Parathyroid adenoma (tissue), 2 donors: ENCODE data around the gene BTNL9.

ENCODE experiments used
- H2AFZ ChIP-seq: fragments of 300-600 bp; sonication (generic); one replicate; pipeline ENCODE4 v1.7.0; 2017; ENCODE audit warnings: antibody characterized with exemption, mild to moderate bottlenecking
- H3K27ac ChIP-seq: fragments of 300-600 bp; sonication (generic); one replicate; pipeline ENCODE4 v1.7.0; 2017
- H3K27me3 ChIP-seq: fragments of 300-600 bp; sonication (generic); one replicate; pipeline ENCODE4 v1.7.0; 2017; ENCODE audit warnings: low read length; ENCODE audit not compliant: control insufficient read depth, insufficient read depth
- H3K36me3 ChIP-seq: fragments of 300-600 bp; sonication (generic); one replicate; pipeline ENCODE4 v1.7.0; 2017; ENCODE audit warnings: low read length; ENCODE audit not compliant: control insufficient read depth, insufficient read depth
- H3K4me1 ChIP-seq: fragments of 300-600 bp; sonication (generic); one replicate; pipeline ENCODE4 v1.7.0; 2017; ENCODE audit warnings: control low read depth
- H3K4me2 ChIP-seq: fragments of 300-600 bp; sonication (generic); one replicate; pipeline ENCODE4 v1.7.0; 2017; ENCODE audit warnings: low read length
- H3K4me3 ChIP-seq: fragments of 300-600 bp; sonication (generic); one replicate; pipeline ENCODE4 v1.7.0; 2017; ENCODE audit warnings: low read depth, low read length
- H3K79me2 ChIP-seq: fragments of 300-600 bp; sonication (generic); one replicate; pipeline ENCODE4 v1.7.0; 2017; ENCODE audit warnings: control low read depth
- H3K9ac ChIP-seq: fragments of 300-600 bp; sonication (generic); one replicate; pipeline ENCODE4 v1.7.0; 2017; ENCODE audit warnings: mild to moderate bottlenecking
- H3K9me3 ChIP-seq: fragments of 300-600 bp; sonication (generic); one replicate; pipeline ENCODE4 v1.7.0; 2017; ENCODE audit warnings: low read length; ENCODE audit not compliant: control insufficient read depth
- CTCF ChIP-seq: fragments of 300-600 bp; sonication (generic); IDR thresholded peaks from one replicate; pipeline ENCODE4 v1.7.0; 2017; ENCODE audit warnings: antibody characterized with exemption, mild to moderate bottlenecking
- donor health status: primary hyperparathyroidism.

BTNL9 gene

GRCh38 chr5:181081989-181082388 is 41.9 kb downstream of the BTNL9 start:
- no peaks in the 10 kb centered on the region for H3K36me3 ChIP-seq
- no peak overlapping the region for H3K4me2 ChIP-seq
- H3K9me3 ChIP-seq, result no peaks in the 10 kb centered on the region
- no peak overlapping the region for H2AFZ ChIP-seq
- no peaks in the 10 kb centered on the region for H3K27me3 ChIP-seq
- no peak overlapping the region for H3K9ac ChIP-seq
- no peak for TF ChIP-seq CTCF
- H3K4me1 ChIP-seq, result no peaks in the 10 kb centered on the region
- no peak overlapping the region for H3K4me3 ChIP-seq
- no peaks in the 10 kb centered on the region for H3K79me2 ChIP-seq
- H3K27ac ChIP-seq, result no peak overlapping the region

- Histone ChIP-seq H3K4me1 (peaks cover 4% of the 10 kb centered on the region), H3K4me2 (no peak overlapping the region), H3K27me3 (no peaks in the 10 kb centered on the region), H3K79me2 (no peaks in the 10 kb centered on the region), H3K9ac (no peak overlapping the region), H3K9me3 (no peaks in the 10 kb centered on the region), H3K36me3 (no peaks in the 10 kb centered on the region), H3K4me3 (no peak overlapping the region), H3K27ac (no peak overlapping the region), H2AFZ (no peak overlapping the region)
- TF ChIP-seq CTCF, result no peak
These were observed 44.6 kb downstream of the BTNL9 start for GRCh38 chr5:181084621-181085195.

GRCh38 chr5:181086026-181086883 is 46.2 kb downstream of the BTNL9 start:
- H3K4me2 ChIP-seq, result no peak overlapping the region
- H3K4me1 ChIP-seq, result peaks cover 4% of the 10 kb centered on the region
- no peak overlapping the region for H3K4me3 ChIP-seq
- no peaks in the 10 kb centered on the region for H3K9me3 ChIP-seq
- no peak overlapping the region for H3K9ac ChIP-seq
- no peaks in the 10 kb centered on the region for H3K27me3 ChIP-seq
- no peak for TF ChIP-seq CTCF
- no peaks in the 10 kb centered on the region for H3K79me2 ChIP-seq
- no peak overlapping the region for H3K27ac ChIP-seq
- no peaks in the 10 kb centered on the region for H3K36me3 ChIP-seq
- H2AFZ ChIP-seq, result no peak overlapping the region

- H3K79me2 ChIP-seq, result no peaks in the 10 kb centered on the region
- no peaks in the 10 kb centered on the region for H3K9me3 ChIP-seq
- no peak for TF ChIP-seq CTCF
- H3K4me3 ChIP-seq, result no peak overlapping the region
- H3K27me3 ChIP-seq, result no peaks in the 10 kb centered on the region
- no peak overlapping the region for H3K27ac ChIP-seq
- H2AFZ ChIP-seq, result no peak overlapping the region
- no peak overlapping the region for H3K9ac ChIP-seq
- peaks cover 4% of the 10 kb centered on the region for H3K4me1 ChIP-seq
- no peak overlapping the region for H3K4me2 ChIP-seq
- no peaks in the 10 kb centered on the region for H3K36me3 ChIP-seq
These were observed 46.8 kb downstream of the BTNL9 start for GRCh38 chr5:181086884-181087205.

GRCh38 chr5:181087309-181087708 is 47.2 kb downstream of the BTNL9 start:
- Histone ChIP-seq H3K4me1 (peaks cover 4% of the 10 kb centered on the region), H3K9me3 (no peaks in the 10 kb centered on the region), H3K27ac (no peak overlapping the region), H3K36me3 (no peaks in the 10 kb centered on the region), H2AFZ (peak overlapping the region; percentile 16), H3K4me3 (no peak overlapping the region), H3K4me2 (no peak overlapping the region), H3K79me2 (no peaks in the 10 kb centered on the region), H3K9ac (no peak overlapping the region), H3K27me3 (no peaks in the 10 kb centered on the region)
- no peak for TF ChIP-seq CTCF
